HCT116 (cell line): ENCODE results near the gene CCDC179. TPM values are rescaled to one million over a fixed set of nuclear protein-coding genes. Genes with fewer than 3 reads are reported as not detected.
A peak's percentile ranks its signal among the peaks of the same experiment; 100 is the strongest.

Experiments
- ATAC-seq: fragments of 200-7000 bp; cut with Tn5 transposase; 2 replicates; pipeline ENCODE4 v1.9.1; 2020; ENCODE audit warnings: mild to moderate bottlenecking, moderate library complexity
- BruUV-seq: library from RNA; stranded (reverse); fragments of 400-500 nt; replicated peaks from 2 replicates; lab custom pipeline; 2021; lab: Mats Ljungman, UMichigan
- CTCF ChIA-PET: fragments of 300-600 bp; sonication (Branson Sonifier 250); formaldehyde crosslinking; loops from one replicate; lab custom pipeline; 2021; ENCODE audit warnings: antibody characterized with exemption; lab: Charles Lee
- POLR2A ChIA-PET: fragments of 300-600, 350-600 bp; sonication (Branson Sonifier 250); formaldehyde crosslinking; loops from one replicate; lab custom pipeline; 2021; ENCODE audit warnings: antibody characterized with exemption; lab: Charles Lee
- RAD21 ChIA-PET, 2 experiments: fragments of 300-600 bp; sonication (Branson Sonifier 250); formaldehyde crosslinking; loops; one replicate each; lab custom pipeline; 2023; ENCODE audit warnings: low total read pairs in 2 of 2; ENCODE audit not compliant: uncharacterized antibody in 2 of 2, unreplicated experiment in 2 of 2, low non-redundant PET in 1 of 2; lab: Charles Lee
- DNase-seq: peaks from one replicate; pipeline ENCODE4 v3.0.0-alpha.2; 2010; ENCODE audit warnings: low read depth, low spot score
- H2AFZ ChIP-seq: fragments of 200-600 bp; shearing (Covaris generic), sonication (generic); 2 replicates; pipeline ENCODE4 v1.6.1; 2017; ENCODE audit warnings: low read depth, mixed run types, mixed read lengths, antibody characterized with exemption, low read length; ENCODE audit not compliant: poor library complexity, severe bottlenecking
- H3K27ac ChIP-seq: 2 replicates; pipeline ENCODE4 v1.5.1; 2012; ENCODE audit warnings: low read depth, low read length
- H3K27me3 ChIP-seq: fragments of 200-600 bp; sonication (generic); 2 replicates; pipeline ENCODE4 v1.6.1; 2016; ENCODE audit warnings: mixed run types, low read length, mixed read lengths; ENCODE audit not compliant: insufficient read depth
- H3K36me3 ChIP-seq, 2 experiments: fragments of 200-500 bp in 1 of 2; fragments of 200-600 bp in 1 of 2; sonication (Bioruptor generic) in 1 of 2; sonication (generic) in 1 of 2; 2 replicates each; pipeline versions ENCODE4 v1.5.1 to v1.6.1; 2014 to 2016; ENCODE audit warnings: low read length in 2 of 2, inconsistent platforms in 1 of 2, mixed read lengths in 1 of 2, mixed run types in 1 of 2; ENCODE audit not compliant: insufficient read depth in 2 of 2, control insufficient read depth in 1 of 2
- H3K4me1 ChIP-seq, 2 experiments: fragments of 200-600 bp in 1 of 2; sonication (generic) in 1 of 2; 2 replicates each; pipeline versions ENCODE4 v1.5.1 to v1.6.1; 2012 to 2017; ENCODE audit warnings: low read length in 2 of 2, inconsistent platforms in 1 of 2, mild to moderate bottlenecking in 1 of 2, mixed read lengths in 1 of 2, mixed run types in 1 of 2, moderate library complexity in 1 of 2; ENCODE audit not compliant: insufficient read depth in 2 of 2, control insufficient read depth in 1 of 2
- H3K4me2 ChIP-seq: fragments of 200-600 bp; sonication (generic); 2 replicates; pipeline ENCODE4 v1.6.1; 2017; ENCODE audit warnings: mixed run types, low read length, mixed read lengths
- H3K4me3 ChIP-seq, 2 experiments: fragments of 200-600 bp in 1 of 2; sonication (generic) in 1 of 2; replicated peaks in 1 of 2; 2 replicates each; pipeline ENCODE4 v1.5.1; 2011 to 2016; ENCODE audit warnings: low read length in 2 of 2, control low read depth in 1 of 2, low read depth in 1 of 2, mild to moderate bottlenecking in 1 of 2, mixed read lengths in 1 of 2, mixed run types in 1 of 2
- H3K79me2 ChIP-seq: fragments of 200-600 bp; sonication (generic); 2 replicates; pipeline ENCODE4 v1.6.1; 2017; ENCODE audit warnings: mild to moderate bottlenecking, mixed run types, low read length, moderate library complexity, mixed read lengths; ENCODE audit not compliant: insufficient read depth
- H3K9ac ChIP-seq: fragments of 200-600 bp; sonication (generic); 2 replicates; pipeline ENCODE4 v1.6.1; 2016; ENCODE audit warnings: low read length, mixed read lengths
- H3K9me2 ChIP-seq: fragments of 200-600 bp; sonication (generic), shearing (Covaris generic); 2 replicates; pipeline ENCODE4 v1.6.1; 2017; ENCODE audit warnings: mixed run types, mild to moderate bottlenecking, moderate library complexity; ENCODE audit not compliant: insufficient read depth
- H3K9me3 ChIP-seq, 2 experiments: fragments of 200-500 bp in 1 of 2; fragments of 200-600 bp in 1 of 2; sonication (Bioruptor generic) in 1 of 2; sonication (generic) in 1 of 2; 2 replicates each; pipeline ENCODE4 v1.6.1; 2014 to 2017; ENCODE audit warnings: low read length in 2 of 2, mixed read lengths in 2 of 2, inconsistent platforms in 1 of 2, low read depth in 1 of 2, mild to moderate bottlenecking in 1 of 2, mixed run types in 1 of 2, moderate library complexity in 1 of 2; ENCODE audit not compliant: control insufficient read depth in 1 of 2, insufficient read depth in 1 of 2
- H4K20me1 ChIP-seq: fragments of 200-600 bp; sonication (generic), shearing (Covaris generic); 2 replicates; pipeline ENCODE4 v1.6.1; 2017; ENCODE audit warnings: mixed run types, mild to moderate bottlenecking, moderate library complexity; ENCODE audit not compliant: insufficient read depth
- CBX3 ChIP-seq: IDR thresholded peaks from 2 replicates; pipeline ENCODE4 v1.6.1; 2012; ENCODE audit warnings: low read depth
- CTCF ChIP-seq, 3 experiments: fragments of 200-600 bp in 1 of 3; sonication (generic) in 1 of 3; IDR thresholded peaks in 2 of 3; conservative IDR thresholded peaks in 1 of 3; 2 replicates each; pipeline ENCODE4 v1.5.1; 2012 to 2017; ENCODE audit warnings: low read depth in 2 of 3, low read length in 2 of 3, antibody characterized with exemption in 1 of 3, borderline replicate concordance in 1 of 3, control low read depth in 1 of 3, mild to moderate bottlenecking in 1 of 3, mixed read lengths in 1 of 3, mixed run types in 1 of 3, moderate library complexity in 1 of 3; ENCODE audit not compliant: insufficient read depth in 1 of 3
- EGR1 ChIP-seq: IDR thresholded peaks from 2 replicates; pipeline ENCODE4 v1.6.1; 2012; ENCODE audit warnings: low read depth
- EZH2 ChIP-seq: fragments of 200-600 bp; sonication (generic); IDR thresholded peaks from 2 replicates; pipeline ENCODE4 v1.6.1; 2017; ENCODE audit warnings: antibody characterized with exemption, mixed run types
- EZH2phosphoT487 ChIP-seq: fragments of 200-600 bp; IDR thresholded peaks from 2 replicates; pipeline ENCODE4 v1.6.1; 2018; ENCODE audit warnings: antibody characterized with exemption, borderline replicate concordance
- JUND ChIP-seq: IDR thresholded peaks from 2 replicates; pipeline ENCODE4 v1.6.1; 2012
- POLR2A ChIP-seq: IDR thresholded peaks from 2 replicates; pipeline ENCODE4 v1.7.0; 2011; ENCODE audit warnings: borderline replicate concordance; ENCODE audit not compliant: insufficient read depth, insufficient read length; ENCODE audit errors: extremely low read depth
- RAD21 ChIP-seq: IDR thresholded peaks from 2 replicates; pipeline ENCODE4 v1.6.1; 2012; ENCODE audit warnings: low read depth, mild to moderate bottlenecking
- SP1 ChIP-seq: IDR thresholded peaks from 2 replicates; pipeline ENCODE4 v1.6.1; 2012; ENCODE audit warnings: low read depth
- TCF7L2 ChIP-seq: IDR thresholded peaks from 2 replicates; pipeline ENCODE4 v1.7.0; 2011; ENCODE audit warnings: borderline replicate concordance, inconsistent platforms; ENCODE audit not compliant: insufficient read depth, insufficient read length; ENCODE audit errors: extremely low read depth
- ZBTB33 ChIP-seq: IDR thresholded peaks from 2 replicates; pipeline ENCODE4 v1.6.1; 2011; ENCODE audit warnings: mild to moderate bottlenecking, low read length, moderate library complexity; ENCODE audit not compliant: insufficient replicate concordance; ENCODE audit errors: extremely low read depth
- intact Hi-C: fragments of 100-400 bp; cut with micrococcal nuclease; formaldehyde crosslinking; loops from 2 replicates; pipeline ENCODE4 v1.10.0; 2022
- total RNA-seq: library from RNA; stranded (reverse); gene quantifications from one replicate; pipeline ENCODE4 v1.2.1, GENCODE V29; 2021; ENCODE audit not compliant: unreplicated experiment

Gene CCDC179
- total RNA-seq, 1 experiment from 2014 or later, result not detected

GRCh38 chr11:22832315-22833015 lies 27.8 kb downstream of the CCDC179 start:
- intact Hi-C loops, result no loop called here
- no peak overlapping the region for H3K9ac ChIP-seq
- no peaks in the 10 kb centered on the region for H4K20me1 ChIP-seq
- ChIA-PET POLR2A (no interaction called here), RAD21 (no interaction called here), CTCF (no interaction called here)
- H2AFZ ChIP-seq, result no peak overlapping the region
- H3K4me2 ChIP-seq, result peak overlapping the region; percentile 19; the same call in 1 of the 2 replicates
- no peaks in the 10 kb centered on the region for H3K36me3 ChIP-seq
- DNase-seq, result peak; percentile 6
- H3K79me2 ChIP-seq, result peaks cover 4% of the 10 kb centered on the region; the same call in 1 of the 2 replicates
- no peaks in the 10 kb centered on the region for H3K27me3 ChIP-seq
- H3K4me1 ChIP-seq, result peaks cover 0 to 26% of the 10 kb centered on the region in 2 experiments; a peak in 3 of 4 replicates
- no peaks in the 10 kb centered on the region for H3K9me3 ChIP-seq
- no TSS peak for BruUV-seq
- no peak overlapping the region for H3K4me3 ChIP-seq
- no peak for ATAC-seq
- H3K9me2 ChIP-seq, result no peaks in the 10 kb centered on the region
- TF ChIP-seq EZH2phosphoT487 (no peak), TCF7L2 (no peak), RAD21 (no peak), POLR2A (no peak), JUND (0 out of 2 replicates have a peak, but pooled peaks have one; percentile 16), SP1 (0 out of 2 replicates have a peak, but pooled peaks have one; percentile 19), EZH2 (no peak), ZBTB33 (no peak), EGR1 (no peak), CTCF (IDR thresholded peaks at IDR 0.05 in 2 of 3, conservative IDR thresholded peaks at IDR 0.05 in 1 of 3; ENCODE audit: borderline replicate concordance in 1 of 3, insufficient read depth in 1 of 3, low read depth in 2 of 3, low read length in 2 of 3) (no peak), CBX3 (no peak)
- H3K27ac ChIP-seq, result no peak overlapping the region
